GM12875 (cell line): ENCODE results near the gene AJM1.

Experiments used
- H3K4me3 ChIP-seq: one replicate; pipeline ENCODE4 v1.5.1; 2011; ENCODE audit warnings: low read depth, low read length, control low read depth
- CTCF ChIP-seq: IDR thresholded peaks from 2 replicates; pipeline ENCODE4 v1.5.1; 2011; ENCODE audit warnings: low read depth, mild to moderate bottlenecking, control low read depth, inconsistent platforms, low read length, moderate library complexity, borderline replicate concordance; ENCODE audit not compliant: insufficient read depth

AJM1 gene

GRCh38 chr9:136850866-136851775 is 8.8 kb downstream of the AJM1 start:
- H3K4me3 ChIP-seq = no peak overlapping the region
- TF ChIP-seq CTCF = no peak

GRCh38 chr9:136851941-136852663 is 9.8 kb downstream of the AJM1 start, which contains the start of gene MAMDC4:
Gene MAMDC4, plus strand, starts transcription at chr9:136852346. Its CDS starts 71 bp downstream, at chr9:136852417.
- no peak within 1 kb of the TSS for H3K4me3 ChIP-seq
- no peak for TF ChIP-seq CTCF

- no peak overlapping the region for H3K4me3 ChIP-seq
- TF ChIP-seq CTCF = no peak
These were observed 10.7 kb downstream of the AJM1 start for GRCh38 chr9:136852664-136853595.

GRCh38 chr9:136853596-136854112 is 11.4 kb downstream of the AJM1 start:
- TF ChIP-seq CTCF = peak; percentile 31; the same call in 1 of the 2 replicates
- H3K4me3 ChIP-seq = no peak overlapping the region

GRCh38 chr9:136854113-136854841 is 12.0 kb downstream of the AJM1 start:
- no peak overlapping the region for H3K4me3 ChIP-seq
- TF ChIP-seq CTCF = no peak
